ENCODE results near the gene CCDC6. TPM values are rescaled to one million over a fixed set of nuclear protein-coding genes. Genes with fewer than 3 reads are reported as not detected.

Gene CCDC6
- 45.8 TPM for total RNA-seq

GRCh38 chr10:59906417-59907202 is at the start of gene CCDC6:
CCDC6 (minus strand) TSS chr10:59906556; CDS start chr10:59906424, 132 bp downstream.

GRCh38 chr10:59753267-59753666 is 153.1 kb downstream of the CCDC6 start, which contains the start of gene MRLN:
MRLN (minus strand) TSS chr10:59753455.

Other genes with a start within 250 kb of the CCDC6 start
- 32.4 TPM for gene SLC16A9, start 196.7 kb downstream of the CCDC6 start, total RNA-seq
- gene MRLN, start 153.1 kb downstream of the CCDC6 start, total RNA-seq = 23.1 TPM